NCI-H1436 treated with DMSO at 0.1 percent for 48 hours (cell line): ENCODE results near the gene FNDC3A.
A peak's percentile ranks its signal among the peaks of the same experiment; 100 is the strongest.

Experiments
- DNase-seq: peaks from one replicate; lab custom pipeline; 2025; lab: John Stamatoyannopoulos, UW

Gene FNDC3A

DNA sequence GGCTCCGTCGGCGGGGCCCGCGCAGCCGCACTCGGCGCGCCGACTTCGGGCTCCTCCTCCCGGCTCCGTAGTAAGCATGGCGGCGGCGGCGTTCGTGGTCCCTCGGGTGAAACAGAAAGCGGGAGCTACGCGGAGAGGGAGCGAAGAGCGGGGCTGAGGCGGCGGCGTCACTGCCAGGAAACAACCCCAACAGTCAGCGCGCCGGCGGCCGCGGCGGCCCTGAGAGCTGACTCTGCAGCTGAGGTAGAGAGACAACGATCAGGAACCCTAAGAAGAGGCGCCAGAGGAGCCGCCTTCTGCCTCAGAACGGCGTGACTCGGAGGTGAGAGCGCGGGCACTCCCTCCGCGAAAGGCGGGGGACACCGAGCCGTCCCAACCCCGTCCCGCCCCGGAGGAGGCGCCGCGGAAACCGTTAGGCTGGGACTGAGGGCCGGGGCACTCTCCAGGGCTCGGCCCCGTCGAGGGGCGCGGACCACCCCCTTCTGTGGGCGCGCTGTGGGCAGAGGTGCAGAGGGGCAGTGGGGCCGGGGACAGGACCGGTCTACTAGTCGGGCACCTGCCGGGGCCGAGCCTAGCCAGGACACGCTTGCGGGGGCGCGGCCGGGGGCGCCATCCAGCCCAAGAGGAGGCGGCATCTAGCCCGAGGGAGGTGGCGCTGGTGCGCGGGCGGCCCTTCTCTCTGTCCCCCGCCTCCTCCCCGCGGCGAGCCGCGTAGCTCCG is at the start of gene FNDC3A:
Gene FNDC3A (plus strand): TSS at position 57 of the 720 bp plus-strand sequence. CDS start 30,279 bp downstream, outside the sequence.
- DNase-seq: no peak

- no peak for DNase-seq
These were observed 46.8 kb upstream of the FNDC3A start for GRCh38 chr13:48928757-48929430.

- no peak for DNase-seq
These were observed 44.8 kb upstream of the FNDC3A start for GRCh38 chr13:48930918-48931317.

- no peak for DNase-seq
These were observed 37.3 kb upstream of the FNDC3A start for GRCh38 chr13:48938308-48938943.

DNA sequence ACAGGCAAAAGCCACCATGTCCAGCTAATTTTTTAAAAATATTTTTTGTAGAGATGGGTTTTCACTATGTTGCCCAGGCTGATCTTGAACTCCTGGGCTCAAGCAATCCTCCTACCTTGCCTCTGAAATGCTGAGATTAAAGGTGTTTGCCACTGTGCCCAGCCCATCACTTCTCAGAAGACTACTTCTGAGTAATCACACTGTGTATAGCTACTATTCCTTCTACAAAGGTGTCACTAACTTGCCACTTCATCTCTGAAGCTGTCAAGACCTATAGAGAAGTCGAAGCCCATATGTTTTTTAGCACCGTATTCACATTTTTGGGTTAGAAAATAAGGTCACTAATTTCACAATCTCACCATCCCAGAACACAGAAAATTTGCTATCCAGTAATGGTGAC is 36.0 kb upstream of the FNDC3A start:
- DNase-seq: no peak

GRCh38 chr13:48942131-48942530 is 33.6 kb upstream of the FNDC3A start:
- DNase-seq: no peak

DNA sequence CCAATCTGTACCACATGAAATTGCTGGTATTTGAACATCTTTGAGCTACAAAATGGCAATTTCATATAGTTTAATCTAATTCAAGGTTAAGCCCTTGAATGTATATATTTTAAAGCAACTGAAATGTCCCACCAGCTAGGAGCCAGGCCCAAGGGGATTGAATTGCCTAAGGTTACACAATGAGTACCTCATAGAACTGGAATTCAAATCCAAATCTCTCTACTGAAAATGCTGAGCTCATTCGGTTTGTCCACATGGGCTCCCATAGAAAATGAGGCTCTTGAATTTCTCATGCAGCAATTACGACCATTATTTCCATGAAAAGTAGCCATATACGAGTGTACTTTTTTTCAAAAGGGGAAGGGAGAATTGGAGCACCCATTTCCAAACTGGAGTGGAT is 31.5 kb upstream of the FNDC3A start:
- DNase-seq: no peak

GRCh38 chr13:48945626-48946025 is 30.1 kb upstream of the FNDC3A start:
- DNase-seq: no peak

- no peak for DNase-seq
These were observed 29.5 kb upstream of the FNDC3A start for GRCh38 chr13:48946163-48946562.

- no peak for DNase-seq
These were observed 25.9 kb upstream of the FNDC3A start for GRCh38 chr13:48949566-48950500.

DNA sequence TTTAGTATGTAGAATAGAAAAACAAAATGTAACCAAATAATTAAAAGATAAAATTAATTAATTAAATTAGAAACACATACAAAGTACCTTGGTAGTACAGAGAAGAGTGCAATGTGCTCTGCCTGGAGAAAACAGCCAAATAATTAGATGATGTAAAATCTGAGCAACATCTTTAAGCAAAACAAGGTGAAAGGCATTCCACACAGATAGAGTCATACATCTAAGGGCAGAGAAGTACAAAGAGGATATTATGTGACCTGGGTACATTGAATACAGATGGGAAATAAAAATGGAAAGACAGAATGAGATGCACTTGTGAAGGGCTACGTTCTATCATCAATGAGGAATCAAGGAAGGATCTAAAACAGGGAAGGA is 25.2 kb upstream of the FNDC3A start:
- DNase-seq: no peak

DNA sequence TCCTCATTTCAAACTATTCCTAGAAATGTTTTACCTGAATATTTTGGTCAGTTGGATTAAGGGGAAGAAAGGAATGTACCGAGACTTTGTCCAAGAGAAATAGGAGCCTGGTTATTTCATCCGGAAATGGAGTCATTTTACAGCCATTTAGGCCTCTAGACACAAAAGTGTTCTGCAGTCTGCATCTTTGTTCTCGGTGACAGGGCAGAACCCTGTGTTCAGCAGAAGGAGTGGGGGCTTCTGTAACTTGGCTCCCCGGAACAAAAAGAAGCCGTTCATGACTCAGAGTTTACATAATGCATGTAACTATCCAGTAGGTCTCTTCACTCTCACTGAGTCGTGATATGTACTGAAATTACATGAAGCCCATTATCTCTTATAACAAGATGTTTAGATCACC is 21.6 kb upstream of the FNDC3A start:
- peak; percentile 23 for DNase-seq

GRCh38 chr13:48955536-48955935 is 20.2 kb upstream of the FNDC3A start:
- DNase-seq: no peak

- DNase-seq: no peak
These were observed 14.3 kb upstream of the FNDC3A start for GRCh38 chr13:48961379-48961778.

DNA sequence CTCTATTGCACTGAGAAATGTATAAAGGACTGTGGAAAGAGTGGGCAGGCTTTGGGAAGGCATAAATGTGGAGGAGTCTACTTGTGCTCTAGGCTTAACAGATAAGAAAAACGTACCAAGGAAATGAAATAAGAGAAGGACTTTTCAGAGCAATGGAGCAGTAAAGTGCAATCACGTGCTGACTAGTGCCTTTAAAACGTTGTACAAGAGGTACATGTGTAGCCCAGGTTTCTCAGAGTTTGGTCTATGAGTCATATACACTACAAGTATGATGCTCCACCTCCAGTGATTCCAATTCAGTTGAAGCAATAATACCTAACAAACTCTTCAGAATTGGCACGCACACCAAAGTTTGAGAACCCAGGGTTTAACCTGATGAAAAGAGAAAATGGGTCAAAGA is 13.4 kb upstream of the FNDC3A start:
- DNase-seq: no peak

DNA sequence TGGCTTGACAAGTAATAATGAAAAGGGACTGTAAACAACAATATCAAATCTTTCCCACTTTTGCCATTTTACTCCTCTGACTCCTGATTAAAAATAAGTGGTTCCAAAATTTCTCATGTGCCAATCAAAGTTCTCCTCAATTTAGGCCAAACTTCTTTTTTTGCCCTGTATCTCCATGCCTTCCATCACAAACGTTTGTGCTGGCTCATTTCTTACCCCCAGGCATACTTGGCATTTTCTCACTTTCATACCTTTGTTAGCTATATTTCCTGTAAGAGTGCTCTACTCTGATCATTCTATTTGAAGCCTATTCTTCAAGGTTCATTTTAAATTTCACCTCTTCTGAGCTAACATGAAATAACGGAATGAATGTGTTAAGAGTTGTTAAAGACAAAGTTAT is 10.0 kb upstream of the FNDC3A start:
- DNase-seq: no peak

GRCh38 chr13:48969685-48970084 is 6.0 kb upstream of the FNDC3A start:
- DNase-seq: no peak

- DNase-seq: no peak
These were observed 1.8 kb upstream of the FNDC3A start for GRCh38 chr13:48973845-48974431.

DNA sequence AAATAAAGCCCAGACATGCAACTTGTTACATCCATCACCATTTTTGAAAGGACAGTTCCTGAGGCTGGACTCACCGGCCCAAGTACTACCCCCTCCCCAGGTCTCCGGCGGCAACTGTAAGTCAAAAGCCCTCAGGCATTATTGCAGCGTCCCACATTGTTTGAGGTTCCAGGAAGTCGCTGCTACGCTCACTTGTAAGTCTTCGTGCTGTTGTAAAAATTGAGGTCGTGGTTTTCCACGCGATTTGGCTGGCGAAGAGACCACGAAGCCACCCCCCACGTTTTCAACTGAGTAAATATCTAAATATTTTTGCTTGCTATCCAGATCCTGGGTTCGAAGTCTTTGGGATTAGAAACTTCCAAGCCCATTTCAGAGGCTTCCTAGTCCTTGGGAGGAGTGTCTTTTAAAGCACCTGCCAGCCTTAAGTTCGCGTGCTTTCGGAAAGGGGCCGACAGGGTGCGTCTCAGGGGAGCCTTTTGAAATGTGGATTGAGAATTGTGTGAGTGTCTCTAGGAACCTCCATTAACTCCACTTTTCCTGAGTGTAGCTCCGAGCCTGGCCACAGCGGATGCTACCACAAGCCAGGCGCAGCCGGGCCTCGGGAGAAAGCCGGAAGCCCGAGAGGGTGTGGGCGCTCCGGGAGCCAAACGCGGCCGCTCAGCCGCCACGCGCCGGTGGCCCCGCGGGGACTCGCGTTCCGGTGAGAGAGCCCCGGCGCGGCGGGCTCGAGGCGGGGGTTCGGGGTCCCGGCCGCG is 434 bp upstream of the FNDC3A start:
- no peak for DNase-seq

GRCh38 chr13:48976576-48977285 is 1.0 kb downstream of the FNDC3A start:
- DNase-seq: no peak

DNA sequence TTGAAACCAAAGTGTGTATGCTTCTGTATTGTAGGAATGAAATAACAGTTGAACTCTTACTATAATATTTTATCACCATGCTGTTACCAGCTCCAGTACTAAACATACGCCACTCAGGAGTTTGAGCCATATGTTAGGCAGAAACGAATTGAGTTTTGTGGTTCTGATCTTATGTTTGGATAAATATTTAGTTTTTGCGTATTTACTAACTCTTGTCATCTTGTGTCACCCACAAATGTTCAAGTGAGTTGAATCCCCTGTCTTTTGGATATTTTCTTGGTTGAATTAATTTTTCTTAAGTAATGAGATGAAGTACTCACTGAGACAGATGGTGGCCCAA is 1.5 kb downstream of the FNDC3A start:
- no peak for DNase-seq
